NCI-H187 treated with DMSO at 0.1 percent for 48 hours (cell line): ENCODE data around the gene ABTB2.

ENCODE experiments used
- DNase-seq: peaks from one replicate; lab custom pipeline; 2025; lab: John Stamatoyannopoulos, UW

Gene ABTB2

DNA sequence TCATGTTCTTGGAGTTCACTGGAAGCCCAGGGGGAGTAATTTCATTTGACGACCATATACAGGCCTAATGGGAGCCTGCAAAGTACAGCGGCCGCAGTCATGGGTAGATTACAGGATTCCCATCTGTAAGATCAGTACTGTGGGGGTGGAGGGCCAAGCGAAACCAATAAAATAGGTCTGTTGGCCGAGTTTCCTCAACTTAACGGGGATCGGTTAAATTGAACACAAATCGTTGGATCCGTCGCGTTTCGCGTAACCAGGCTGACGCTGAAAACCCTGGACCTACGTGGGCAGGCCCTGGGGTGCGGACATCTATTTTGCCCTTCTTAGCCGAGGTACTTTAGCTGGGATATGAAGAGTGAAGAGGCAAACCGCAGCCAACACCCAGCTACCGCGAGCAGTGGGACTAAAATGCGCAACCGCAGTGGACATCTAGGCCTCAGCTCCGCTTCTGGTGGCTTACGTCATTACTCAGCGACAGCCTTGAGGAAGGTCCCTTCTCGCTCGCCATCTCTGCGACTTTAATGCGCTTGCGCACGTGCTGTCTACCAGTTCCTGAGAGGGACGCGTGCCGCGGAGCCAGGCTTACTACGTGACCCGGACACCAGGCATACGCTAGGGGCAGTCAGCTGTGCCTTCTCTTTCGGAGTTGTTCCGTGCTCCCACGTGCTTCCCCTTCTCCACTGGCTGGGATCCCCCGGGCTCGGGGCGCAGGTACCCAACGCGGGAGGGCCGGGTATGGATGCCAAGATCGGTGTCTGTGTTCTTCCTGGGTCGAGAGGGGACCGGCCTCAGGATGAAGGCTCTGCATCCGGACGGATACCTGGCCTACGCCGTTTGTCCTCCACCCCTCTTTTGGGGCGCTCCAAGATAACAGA is 252.5 kb downstream of the ABTB2 start, which contains the start of gene NAT10:
Gene NAT10, plus strand, starts transcription at position 551 of the 878 bp plus-strand sequence. CDS start 2,597 bp downstream, outside the sequence.
- peak; percentile 95 for DNase-seq

DNA sequence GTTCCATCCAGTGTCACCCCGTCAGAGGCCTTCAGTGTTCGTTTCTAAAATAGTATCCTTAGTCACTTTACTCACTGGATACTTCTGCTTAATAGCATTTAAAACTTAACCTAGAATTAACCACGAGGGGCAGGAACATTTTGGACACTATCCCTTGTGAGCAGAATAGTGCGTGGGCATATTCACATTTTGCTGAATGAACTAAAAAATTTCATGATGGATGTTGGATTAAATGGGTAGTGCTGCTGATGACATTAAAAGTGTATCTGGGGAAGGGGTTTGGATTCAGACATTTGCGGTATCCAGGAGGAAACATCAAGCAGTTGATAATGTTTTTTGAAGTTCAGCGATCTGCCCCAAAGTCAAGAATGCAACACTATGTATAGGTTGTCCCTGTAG is 253.1 kb downstream of the ABTB2 start:
- no peak for DNase-seq
